Neural progenitor cell (in vitro differentiated cells): ENCODE measurements around the gene FAM50B. TPM values are rescaled to one million over a fixed set of nuclear protein-coding genes. Genes with fewer than 3 reads are reported as not detected.

Experiments used
- DNase-seq: peaks from one replicate; pipeline ENCODE4 v3.0.0-alpha.2; 2016; ENCODE audit warnings: low spot score
- H2AFZ ChIP-seq: fragments of 200-600 bp; sonication (generic); replicated peaks from 2 replicates; pipeline ENCODE4 v1.6.1; 2016; ENCODE audit warnings: antibody characterized with exemption
- H3F3A ChIP-seq: fragments of 200-600 bp; sonication (generic); 2 replicates; pipeline ENCODE4 v1.6.1; 2016; ENCODE audit warnings: antibody characterized with exemption, low read depth
- H3K27ac ChIP-seq: fragments of 200-600 bp; sonication (generic); 2 replicates; pipeline ENCODE4 v1.5.1; 2016; ENCODE audit warnings: mild to moderate bottlenecking
- H3K27me3 ChIP-seq: fragments of 200-600 bp; sonication (generic); 2 replicates; pipeline ENCODE4 v1.6.1; 2016; ENCODE audit warnings: mild to moderate bottlenecking, moderate library complexity
- H3K36me3 ChIP-seq: fragments of 200-600 bp; sonication (generic); 2 replicates; pipeline ENCODE4 v1.5.1; 2016
- H3K4me1 ChIP-seq: fragments of 200-600 bp; sonication (generic); 2 replicates; pipeline ENCODE4 v1.6.1; 2016; ENCODE audit warnings: mixed run types
- H3K4me2 ChIP-seq: fragments of 200-600 bp; sonication (generic); 2 replicates; pipeline ENCODE4 v1.6.1; 2016
- H3K4me3 ChIP-seq: fragments of 200-600 bp; sonication (generic); 2 replicates; pipeline ENCODE4 v1.5.1; 2016
- H3K79me2 ChIP-seq: fragments of 200-600 bp; sonication (generic); 2 replicates; pipeline ENCODE4 v1.6.1; 2016; ENCODE audit warnings: low read depth
- H3K9ac ChIP-seq: fragments of 200-600 bp; sonication (generic); 2 replicates; pipeline ENCODE4 v1.6.1; 2016
- H3K9me3 ChIP-seq: fragments of 200-600 bp; sonication (generic); 2 replicates; pipeline ENCODE4 v1.5.1; 2016; ENCODE audit warnings: low read depth
- H4K20me1 ChIP-seq: fragments of 200-600 bp; sonication (generic); 2 replicates; pipeline ENCODE4 v1.6.1; 2016; ENCODE audit warnings: low read depth
- H3K27ac Mint-ChIP-seq: 3 replicates; pipeline ENCODE4 v1.8.0; 2021; ENCODE audit warnings: mixed read lengths
- H3K27me3 Mint-ChIP-seq: 2 replicates; pipeline ENCODE4 v1.8.0; 2022; ENCODE audit warnings: low read depth, mild to moderate bottlenecking, inconsistent platforms, moderate library complexity, mixed read lengths; ENCODE audit not compliant: insufficient read depth
- H3K36me3 Mint-ChIP-seq: 3 replicates; pipeline ENCODE4 v1.8.0; 2021; ENCODE audit warnings: mixed read lengths
- H3K4me1 Mint-ChIP-seq: 3 replicates; pipeline ENCODE4 v1.8.0; 2021; ENCODE audit warnings: mixed read lengths
- H3K4me3 Mint-ChIP-seq: 3 replicates; pipeline ENCODE4 v1.8.0; 2021; ENCODE audit warnings: mild to moderate bottlenecking, moderate library complexity, mixed read lengths
- H3K9me3 Mint-ChIP-seq: 3 replicates; pipeline ENCODE4 v1.8.0; 2020; ENCODE audit warnings: mixed read lengths
- EZH2 ChIP-seq: fragments of 200-600 bp; sonication (generic); IDR thresholded peaks from 2 replicates; pipeline ENCODE4 v1.6.1; 2017; ENCODE audit warnings: antibody characterized with exemption, mild to moderate bottlenecking, moderate library complexity
- EZH2phosphoT487 ChIP-seq: fragments of 200-600 bp; sonication (generic); IDR thresholded peaks from 2 replicates; pipeline ENCODE4 v1.6.1; 2017; ENCODE audit warnings: antibody characterized with exemption
- total RNA-seq: library from RNA; depleted of rRNA; stranded (reverse); fragments of >200 nt; gene quantifications from 2 replicates; pipeline ENCODE4 v1.2.3, GENCODE V29; 2015; ENCODE audit warnings: low replicate concordance
- TF ChIP-seq, protein P1 (sequence below): fragments of 200-600 bp; sonication (generic); IDR thresholded peaks from 2 replicates; pipeline ENCODE4 v1.5.1; 2017; ENCODE audit warnings: antibody characterized with exemption, mild to moderate bottlenecking

Gene FAM50B
- total RNA-seq, 1 donor from 2014 or later, result 2.8 TPM

DNA sequence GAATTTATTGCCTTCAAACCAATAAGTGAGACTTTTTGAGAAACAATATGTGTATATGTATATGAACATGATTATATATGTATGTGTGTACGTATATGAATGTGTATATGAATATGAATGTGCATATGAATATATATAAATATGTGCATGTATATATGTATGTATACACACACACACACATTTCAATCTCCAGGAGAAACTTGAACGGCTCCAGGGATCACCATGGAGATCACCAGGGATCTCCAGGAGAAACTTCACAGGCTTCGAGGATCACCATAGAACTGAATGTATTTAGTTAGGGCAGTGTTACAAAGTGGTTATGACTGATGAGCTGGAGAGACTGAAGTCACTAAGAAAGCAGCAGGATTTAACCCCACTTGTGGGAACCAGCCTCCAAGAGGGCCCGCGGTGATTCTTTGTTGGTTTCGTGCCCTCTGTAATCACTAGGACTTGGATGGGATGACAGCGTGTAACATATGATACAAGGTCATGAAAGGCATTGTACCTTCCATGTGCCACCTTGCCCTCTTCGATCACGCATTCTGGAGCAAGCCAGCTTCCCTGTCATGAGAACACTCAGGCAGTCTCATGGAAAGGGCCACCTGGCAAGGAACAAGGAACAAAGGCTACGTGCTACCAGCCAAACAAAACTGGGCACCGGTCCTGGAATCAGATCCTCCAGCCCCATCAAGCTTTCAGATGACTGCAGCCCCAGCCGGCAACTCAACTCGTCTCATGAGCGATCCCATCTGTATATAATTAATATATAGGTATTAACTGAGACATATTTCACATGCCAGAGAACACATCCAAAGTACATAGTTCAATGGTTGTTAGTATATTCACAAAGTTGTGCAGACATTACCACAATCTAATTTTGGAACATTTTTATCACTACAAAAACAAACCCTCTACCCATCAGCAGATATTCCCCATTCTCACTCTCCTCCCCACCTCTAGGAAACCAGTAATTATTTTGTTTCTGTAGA is 8.6 kb downstream of the FAM50B start:
- Histone ChIP-seq H3K9ac (no peak overlapping the region), H3K4me3 (no peak overlapping the region), H3K27ac (no peak overlapping the region), H3K4me1 (no peaks in the 10 kb centered on the region), H3K4me2 (no peak overlapping the region), H3K9me3 (no peaks in the 10 kb centered on the region), H3K79me2 (no peaks in the 10 kb centered on the region), H3F3A (no peaks in the 10 kb centered on the region), H4K20me1 (no peaks in the 10 kb centered on the region), H3K27me3 (no peaks in the 10 kb centered on the region), H2AFZ (no peak overlapping the region), H3K36me3 (no peaks in the 10 kb centered on the region)
- H3K27ac Mint-ChIP-seq, result no peak overlapping the region
- H3K36me3 Mint-ChIP-seq, result no peaks in the 10 kb centered on the region
- H3K9me3 Mint-ChIP-seq, result peaks cover 2% of the 10 kb centered on the region
- no peak overlapping the region for H3K4me3 Mint-ChIP-seq
- no peak for DNase-seq
- H3K4me1 Mint-ChIP-seq, result no peaks in the 10 kb centered on the region
- TF ChIP-seq EZH2phosphoT487, result no peak
- TF ChIP-seq EZH2, result no peak
- TF ChIP-seq, protein P1, sequence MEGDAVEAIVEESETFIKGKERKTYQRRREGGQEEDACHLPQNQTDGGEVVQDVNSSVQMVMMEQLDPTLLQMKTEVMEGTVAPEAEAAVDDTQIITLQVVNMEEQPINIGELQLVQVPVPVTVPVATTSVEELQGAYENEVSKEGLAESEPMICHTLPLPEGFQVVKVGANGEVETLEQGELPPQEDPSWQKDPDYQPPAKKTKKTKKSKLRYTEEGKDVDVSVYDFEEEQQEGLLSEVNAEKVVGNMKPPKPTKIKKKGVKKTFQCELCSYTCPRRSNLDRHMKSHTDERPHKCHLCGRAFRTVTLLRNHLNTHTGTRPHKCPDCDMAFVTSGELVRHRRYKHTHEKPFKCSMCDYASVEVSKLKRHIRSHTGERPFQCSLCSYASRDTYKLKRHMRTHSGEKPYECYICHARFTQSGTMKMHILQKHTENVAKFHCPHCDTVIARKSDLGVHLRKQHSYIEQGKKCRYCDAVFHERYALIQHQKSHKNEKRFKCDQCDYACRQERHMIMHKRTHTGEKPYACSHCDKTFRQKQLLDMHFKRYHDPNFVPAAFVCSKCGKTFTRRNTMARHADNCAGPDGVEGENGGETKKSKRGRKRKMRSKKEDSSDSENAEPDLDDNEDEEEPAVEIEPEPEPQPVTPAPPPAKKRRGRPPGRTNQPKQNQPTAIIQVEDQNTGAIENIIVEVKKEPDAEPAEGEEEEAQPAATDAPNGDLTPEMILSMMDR, result no peak
- no peaks in the 10 kb centered on the region for H3K27me3 Mint-ChIP-seq

DNA sequence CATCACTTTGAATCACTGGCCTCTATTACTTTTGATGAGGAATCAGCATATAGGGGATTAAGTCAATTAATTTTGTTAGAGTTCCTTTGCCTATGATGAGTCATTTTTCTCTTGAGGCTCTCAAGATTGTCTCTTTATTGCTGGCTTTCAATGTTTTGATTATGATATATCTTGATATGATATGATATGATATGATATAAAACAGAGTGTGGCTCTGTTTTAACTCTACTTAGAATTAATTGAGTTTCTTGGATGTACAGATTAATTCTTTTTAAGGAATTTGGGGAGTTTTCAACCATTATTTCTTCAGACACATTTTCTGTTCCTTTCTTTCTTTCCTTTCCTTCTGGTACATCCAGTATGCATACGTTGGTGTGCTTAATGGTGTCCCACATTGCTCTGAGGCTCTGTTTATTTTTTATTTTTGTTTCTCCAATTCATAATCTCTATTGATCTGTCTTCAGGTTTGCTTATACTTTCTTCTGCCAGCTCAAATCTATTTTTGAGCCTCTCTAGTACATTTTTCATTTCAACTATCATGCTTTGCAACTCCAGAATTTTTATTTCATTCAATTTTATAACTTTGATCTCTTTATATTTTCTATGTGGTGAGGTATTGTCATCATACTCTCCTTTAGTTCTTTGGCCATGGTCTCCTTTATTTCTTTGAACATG is 10.8 kb downstream of the FAM50B start:
- Mint-ChIP-seq H3K27me3 (no peaks in the 10 kb centered on the region), H3K36me3 (no peaks in the 10 kb centered on the region)
- no peaks in the 10 kb centered on the region for H3K27me3 ChIP-seq

DNA sequence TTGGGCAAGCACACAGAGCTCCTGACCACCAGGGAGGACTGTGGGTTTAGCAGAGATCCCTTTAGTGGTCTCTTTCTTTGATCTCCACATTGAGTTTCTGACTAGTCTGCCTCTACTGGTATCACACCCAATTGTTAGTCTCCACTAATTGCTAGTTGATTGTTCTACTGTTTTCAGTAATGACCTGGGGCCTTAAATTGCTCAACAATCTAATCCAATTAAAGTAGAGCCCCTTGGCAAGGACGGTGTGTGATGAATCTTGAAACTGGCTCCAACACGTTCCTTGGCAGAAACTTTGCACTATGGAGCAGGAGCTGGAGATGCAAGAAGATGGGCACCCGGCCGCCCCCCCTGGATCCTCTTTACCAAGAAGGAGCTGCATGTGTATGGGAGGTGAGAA is 12.3 kb downstream of the FAM50B start:
- Mint-ChIP-seq H3K4me3 (no peak overlapping the region), H3K4me1 (no peaks in the 10 kb centered on the region), H3K27me3 (peaks cover 2% of the 10 kb centered on the region), H3K27ac (no peak overlapping the region), H3K36me3 (no peaks in the 10 kb centered on the region), H3K9me3 (peaks cover 2% of the 10 kb centered on the region)
- Histone ChIP-seq H2AFZ (no peak overlapping the region), H3K4me1 (no peaks in the 10 kb centered on the region), H3K36me3 (no peaks in the 10 kb centered on the region), H3K79me2 (no peaks in the 10 kb centered on the region), H3F3A (no peaks in the 10 kb centered on the region), H3K27ac (no peak overlapping the region), H3K4me2 (no peak overlapping the region), H4K20me1 (no peaks in the 10 kb centered on the region), H3K27me3 (no peaks in the 10 kb centered on the region), H3K9ac (no peak overlapping the region), H3K9me3 (no peaks in the 10 kb centered on the region), H3K4me3 (no peak overlapping the region)
- TF ChIP-seq, protein P1, result no peak
- TF ChIP-seq EZH2 (no peak), EZH2phosphoT487 (no peak)
- DNase-seq, result no peak

More for the DNA sequence above, 10.8 kb downstream of the FAM50B start:
- Histone ChIP-seq H3K4me1 (no peaks in the 10 kb centered on the region), H2AFZ (no peak overlapping the region), H3K27ac (no peak overlapping the region), H3K4me2 (no peak overlapping the region), H3K79me2 (no peaks in the 10 kb centered on the region), H3K4me3 (no peak overlapping the region), H3K9ac (no peak overlapping the region), H3K36me3 (no peaks in the 10 kb centered on the region), H4K20me1 (no peaks in the 10 kb centered on the region), H3F3A (no peaks in the 10 kb centered on the region), H3K9me3 (no peaks in the 10 kb centered on the region)
- no peak for DNase-seq
- TF ChIP-seq EZH2phosphoT487 (no peak), EZH2 (no peak)
- TF ChIP-seq, protein P1, result no peak
- Mint-ChIP-seq H3K9me3 (peaks cover 2% of the 10 kb centered on the region), H3K4me3 (no peak overlapping the region), H3K27ac (no peak overlapping the region), H3K4me1 (no peaks in the 10 kb centered on the region)
